Measurements from ENCODE around the gene HUS1B. TPM values are rescaled to one million over a fixed set of nuclear protein-coding genes. Genes with fewer than 3 reads are reported as not detected.

The HUS1B gene
- total RNA-seq (2014; rRNA removed), result 3.1 and 4.2 TPM in 2 replicates
- percentile 62 among the genes with signal in this experiment for Bru-seq, nascent RNA
- BruChase-seq, experiment 1, labeled RNA remaining after a 6-hour chase, result percentile 49 among the genes with signal in this experiment
- percentile 59 among the genes with signal in this experiment for BruChase-seq, experiment 2, labeled RNA remaining after a 2-hour chase
- long read RNA-seq, result 0 reads

- intact Hi-C loops (cut with micrococcal nuclease), result no loop called here
- no peak for DNase-seq
- H3K4me1 ChIP-seq (ENCODE audit: insufficient read depth, low read length), result no peaks in the 10 kb centered on the region
- H3K4me3 ChIP-seq (ENCODE audit: low read length), result no peak within 1 kb of the TSS
- no peaks in the 10 kb centered on the region for H3K9me3 ChIP-seq (ENCODE audit: low read length)
- BruUV-seq (replicated peaks), result no TSS peak
- H3K9me2 ChIP-seq (replicated peaks; ENCODE audit: low read length), result no peaks in the 10 kb centered on the region
- H3K27me3 ChIP-seq (ENCODE audit: low read length), result no peaks in the 10 kb centered on the region
- TF ChIP-seq EZH2phosphoT487 (IDR thresholded peaks at IDR 0.05; ENCODE audit: borderline replicate concordance, low read length) (no peak), EZH2 (IDR thresholded peaks at IDR 0.05; ENCODE audit: low read length, unreplicated experiment) (no peak), CTCF (conservative IDR thresholded peaks at IDR 0.05; ENCODE audit: low read depth, low read length) (no peak)
- H3F3A ChIP-seq (ENCODE audit: low read length, unreplicated experiment), result no peaks in the 10 kb centered on the region
- 0 out of 2 replicates have a peak, but pooled peaks cover 3% of the 10 kb centered on the region for H3K36me3 ChIP-seq (ENCODE audit: low read depth, low read length)
- peaks cover 42% of the 10 kb centered on the region for H3K79me2 ChIP-seq (ENCODE audit: low read length)
- H4K20me1 ChIP-seq (ENCODE audit: low read length), result no peaks in the 10 kb centered on the region
- no peak within 1 kb of the TSS for H3K9ac ChIP-seq (ENCODE audit: low read length)
- H2AFZ ChIP-seq (ENCODE audit: low read length), result no peak within 1 kb of the TSS
- ATAC-seq, result no peak
- POLR2A ChIA-PET (ENCODE audit: unreplicated experiment), result no interaction called here
- CTCF ChIA-PET, result no interaction called here
- H3K27ac ChIP-seq (ENCODE audit: low read length), result no peak within 1 kb of the TSS
- no peak within 1 kb of the TSS for H3K4me2 ChIP-seq (ENCODE audit: low read length)
Measured at GRCh38 chr6:656460-657252, at the start of gene HUS1B. Gene HUS1B (minus strand): TSS chr6:657100. CDS start chr6:656944, 156 bp downstream.

- ATAC-seq (no peak), DNase-seq (peak; percentile 15)
- ChIA-PET CTCF (no interaction called here), POLR2A (ENCODE audit: unreplicated experiment) (interaction anchor here (0.7 kb wide), 1 partner anchor 53 kb away, joined by 3 read pairs; no protein-coding TSS in a partner anchor)
- H3K79me2 ChIP-seq (ENCODE audit: low read length), result no peaks in the 10 kb centered on the region
- H3K4me1 ChIP-seq (ENCODE audit: insufficient read depth, low read length), result peaks cover 43% of the 10 kb centered on the region
- no peak overlapping the region for H2AFZ ChIP-seq (ENCODE audit: low read length)
- H3K9me2 ChIP-seq (replicated peaks; ENCODE audit: low read length), result no peaks in the 10 kb centered on the region
- H3K4me2 ChIP-seq (ENCODE audit: low read length), result no peak overlapping the region
- no peaks in the 10 kb centered on the region for H3K36me3 ChIP-seq (ENCODE audit: low read depth, low read length)
- no peaks in the 10 kb centered on the region for H3F3A ChIP-seq (ENCODE audit: low read length, unreplicated experiment)
- no peaks in the 10 kb centered on the region for H3K27me3 ChIP-seq (ENCODE audit: low read length)
- TF ChIP-seq CTCF (conservative IDR thresholded peaks at IDR 0.05; ENCODE audit: low read depth, low read length) (no peak), EZH2phosphoT487 (IDR thresholded peaks at IDR 0.05; ENCODE audit: borderline replicate concordance, low read length) (no peak), EZH2 (IDR thresholded peaks at IDR 0.05; ENCODE audit: low read length, unreplicated experiment) (no peak)
- no peak overlapping the region for H3K4me3 ChIP-seq (ENCODE audit: low read length)
- H3K27ac ChIP-seq (ENCODE audit: low read length), result no peak overlapping the region
- no peak overlapping the region for H3K9ac ChIP-seq (ENCODE audit: low read length)
- BruUV-seq (replicated peaks), result no TSS peak
- intact Hi-C loops (cut with micrococcal nuclease), result no loop called here
- H4K20me1 ChIP-seq (ENCODE audit: low read length), result no peaks in the 10 kb centered on the region
- no peaks in the 10 kb centered on the region for H3K9me3 ChIP-seq (ENCODE audit: low read length)
Measured at GRCh38 chr6:706146-706545, 49.2 kb upstream of the HUS1B start.

GRCh38 chr6:705047-705446 lies 48.1 kb upstream of the HUS1B start:
- Histone ChIP-seq H3K9ac (ENCODE audit: low read length) (no peak overlapping the region), H2AFZ (ENCODE audit: low read length) (peak overlapping the region; percentile 6; the same call in 1 of the 2 replicates)
- intact Hi-C loops (cut with micrococcal nuclease), result no loop called here

More at GRCh38 chr6:705047-705446, 48.1 kb upstream of the HUS1B start:
- Histone ChIP-seq H3K9me2 (replicated peaks; ENCODE audit: low read length) (no peaks in the 10 kb centered on the region), H3K4me1 (ENCODE audit: insufficient read depth, low read length) (peaks cover 37% of the 10 kb centered on the region), H3K4me2 (ENCODE audit: low read length) (peak overlapping the region; percentile 35; the same call in 1 of the 2 replicates), H3K27me3 (ENCODE audit: low read length) (no peaks in the 10 kb centered on the region), H3K36me3 (ENCODE audit: low read depth, low read length) (no peaks in the 10 kb centered on the region), H3K27ac (ENCODE audit: low read length) (no peak overlapping the region), H3K79me2 (ENCODE audit: low read length) (no peaks in the 10 kb centered on the region), H3K4me3 (ENCODE audit: low read length) (no peak overlapping the region), H3F3A (ENCODE audit: low read length, unreplicated experiment) (no peaks in the 10 kb centered on the region), H4K20me1 (ENCODE audit: low read length) (no peaks in the 10 kb centered on the region), H3K9me3 (ENCODE audit: low read length) (no peaks in the 10 kb centered on the region)
- TF ChIP-seq EZH2phosphoT487 (IDR thresholded peaks at IDR 0.05; ENCODE audit: borderline replicate concordance, low read length), result no peak
- no peak for TF ChIP-seq EZH2 (IDR thresholded peaks at IDR 0.05; ENCODE audit: low read length, unreplicated experiment)
- no peak for TF ChIP-seq CTCF (conservative IDR thresholded peaks at IDR 0.05; ENCODE audit: low read depth, low read length)
- no TSS peak for BruUV-seq (replicated peaks)
- POLR2A ChIA-PET (ENCODE audit: unreplicated experiment), result no interaction called here
- ATAC-seq (no peak), DNase-seq (no peak)
- CTCF ChIA-PET, result interaction anchor here (0.7 kb wide), 1 partner anchor 11 kb away, joined by 3 read pairs; no protein-coding TSS in a partner anchor

All from PC-3 (cell line).